ENCODE results near the gene RAB11FIP3.
"Not testable (repeated sequence)": the region's sequence is repeated elsewhere in the genome, so short reads cannot be mapped to it uniquely, and the experiment has no call there.

The RAB11FIP3 gene

GRCh38 chr16:383326-384051 lies 42.0 kb upstream of the RAB11FIP3 start:
- DNase-seq (ENCODE audit: low read depth), result peak; percentile 63
- peak overlapping the region; percentile 76 for H3K4me3 ChIP-seq (ENCODE audit: low read depth, low read length)
- no peak for TF ChIP-seq CTCF (IDR thresholded peaks at IDR 0.05; ENCODE audit: low read depth, low read length, missing control alignments)

DNA sequence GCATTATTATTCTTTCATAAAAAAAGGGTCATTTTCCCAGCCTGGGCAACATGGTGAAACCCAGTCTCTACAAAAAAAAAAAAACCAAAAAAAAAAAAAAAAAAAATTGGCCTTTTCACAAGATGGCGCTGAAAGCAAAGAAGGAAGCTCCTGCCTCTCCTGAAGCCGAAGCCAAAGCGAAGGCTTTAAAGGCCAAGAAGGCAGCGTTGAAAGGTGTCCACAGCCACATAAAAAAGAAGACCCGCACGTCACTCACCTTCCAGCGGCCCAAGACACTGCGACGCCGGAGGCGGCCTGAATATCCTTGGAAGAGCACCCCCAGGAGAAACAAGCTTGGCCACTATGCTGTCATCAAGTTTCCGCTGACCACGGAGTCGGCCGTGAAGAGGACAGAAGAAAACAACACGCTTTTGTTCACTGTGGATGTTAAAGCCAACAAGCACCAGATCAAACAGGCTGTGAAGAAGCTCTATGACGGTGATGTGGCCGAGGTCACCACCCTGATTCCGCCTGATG lies 38.8 kb upstream of the RAB11FIP3 start:
- no peak for DNase-seq (ENCODE audit: low read depth)
- TF ChIP-seq CTCF (IDR thresholded peaks at IDR 0.05; ENCODE audit: low read depth, low read length, missing control alignments), result no peak
- no peak overlapping the region for H3K4me3 ChIP-seq (ENCODE audit: low read depth, low read length)

GRCh38 chr16:387761-388666 lies 37.4 kb upstream of the RAB11FIP3 start:
- DNase-seq (ENCODE audit: low read depth); H3K4me3 ChIP-seq (ENCODE audit: low read depth, low read length): not testable (repeated sequence)

DNA sequence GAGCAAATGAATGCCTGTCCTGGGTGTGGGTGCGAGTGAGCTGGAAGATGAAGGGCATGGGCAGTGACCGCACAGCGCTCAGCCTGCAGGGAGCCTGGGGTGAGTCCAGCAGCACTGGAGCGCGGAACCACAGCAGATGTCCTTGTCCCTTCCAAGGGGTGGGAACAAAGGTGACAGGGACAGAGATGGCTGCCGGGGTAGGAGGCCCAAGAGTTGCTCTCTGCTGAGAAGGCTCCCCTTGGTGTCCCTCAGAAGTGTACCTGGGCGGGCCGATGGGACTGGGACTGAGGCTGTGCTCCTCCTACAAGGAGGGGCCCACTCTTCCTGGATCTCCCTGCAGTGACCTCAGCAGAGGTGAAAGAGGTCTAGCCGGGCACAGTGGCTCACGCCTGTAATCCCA lies 36.1 kb upstream of the RAB11FIP3 start:
- H3K4me3 ChIP-seq (ENCODE audit: low read depth, low read length), result no peak overlapping the region
- no peak for TF ChIP-seq CTCF (IDR thresholded peaks at IDR 0.05; ENCODE audit: low read depth, low read length, missing control alignments)
- DNase-seq (ENCODE audit: low read depth), result no peak

DNA sequence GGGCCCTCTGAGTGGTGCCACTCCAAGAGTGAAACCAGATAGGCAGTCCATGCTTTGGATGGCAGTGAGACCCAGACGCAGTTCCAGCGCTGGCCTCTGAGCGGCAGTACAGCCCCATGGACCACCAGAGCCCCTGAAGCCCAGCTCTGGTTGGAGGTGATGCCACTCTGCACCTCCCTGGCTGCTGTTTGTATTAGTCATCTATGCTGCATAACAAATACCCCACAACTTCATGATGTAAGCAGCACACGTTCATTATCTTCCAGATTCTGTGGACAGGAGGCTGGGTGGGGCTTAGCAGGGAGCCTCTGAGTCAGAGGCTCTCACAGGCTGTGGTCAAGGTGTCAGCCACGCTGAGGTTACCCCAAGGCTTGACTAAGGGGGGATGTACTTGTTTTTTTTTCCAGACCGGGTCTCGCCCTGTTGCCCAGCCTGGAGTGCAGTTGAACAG lies 33.5 kb upstream of the RAB11FIP3 start:
- peak; percentile 97 for TF ChIP-seq CTCF (IDR thresholded peaks at IDR 0.05; ENCODE audit: low read depth, low read length, missing control alignments)
- peak; percentile 29 for DNase-seq (ENCODE audit: low read depth)
- H3K4me3 ChIP-seq (ENCODE audit: low read depth, low read length), result no peak overlapping the region

DNA sequence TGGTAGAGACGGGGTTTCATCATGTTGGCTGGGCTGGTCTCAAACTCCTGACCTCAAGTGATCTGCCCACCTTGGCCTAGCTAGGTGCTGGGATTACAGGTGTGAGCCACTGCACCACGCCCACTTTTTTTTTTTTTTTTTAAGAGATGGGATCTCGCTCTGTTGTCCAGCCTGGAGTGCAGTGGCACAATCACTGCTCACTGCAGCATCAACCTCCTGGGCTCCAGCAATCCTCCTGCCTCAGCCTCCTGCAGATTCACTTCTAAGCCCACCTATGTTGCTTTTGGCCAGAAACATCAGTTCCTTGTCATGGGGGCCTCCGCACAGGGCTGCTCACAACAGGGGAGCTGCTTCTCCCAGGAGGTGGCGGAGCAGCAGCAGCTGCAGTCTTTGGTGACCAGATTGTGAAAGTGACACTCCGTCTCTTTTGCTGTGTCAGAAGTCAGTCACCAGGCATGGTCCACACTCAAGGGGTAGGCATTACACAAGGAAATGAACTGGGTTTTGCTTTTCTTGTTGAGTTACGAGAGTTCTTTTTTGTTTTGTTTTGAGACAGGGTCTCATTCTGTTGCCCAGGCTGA lies 32.9 kb upstream of the RAB11FIP3 start:
- no peak overlapping the region for H3K4me3 ChIP-seq (ENCODE audit: low read depth, low read length)
- DNase-seq (ENCODE audit: low read depth), result no peak
- no peak for TF ChIP-seq CTCF (IDR thresholded peaks at IDR 0.05; ENCODE audit: low read depth, low read length, missing control alignments)

- peak overlapping the region; percentile 56; the same call in 1 of the 2 replicates for H3K4me3 ChIP-seq (ENCODE audit: low read depth, low read length)
- DNase-seq (ENCODE audit: low read depth), result no peak
- TF ChIP-seq CTCF (IDR thresholded peaks at IDR 0.05; ENCODE audit: low read depth, low read length, missing control alignments), result no peak
Observed at GRCh38 chr16:396199-396598, 29.2 kb upstream of the RAB11FIP3 start.

Data from GM12864 (cell line).